Endodermal cell (in vitro differentiated cells): ENCODE measurements around the gene ICA1. TPM values are rescaled to one million over a fixed set of nuclear protein-coding genes. Genes with fewer than 3 reads are reported as not detected.

ENCODE experiments used
- DNase-seq: peaks from one replicate; pipeline ENCODE4 v3.0.0-alpha.2; 2017
- H3K27ac ChIP-seq: 2 replicates; pipeline ENCODE4 v1.5.1; 2013; ENCODE audit warnings: mild to moderate bottlenecking, low read depth, low read length, moderate library complexity
- H3K27me3 ChIP-seq: 2 replicates; pipeline ENCODE4 v1.6.1; 2013; ENCODE audit warnings: mild to moderate bottlenecking, low read length, moderate library complexity; ENCODE audit not compliant: insufficient read depth, control insufficient read depth, poor library complexity, severe bottlenecking
- H3K36me3 ChIP-seq: 2 replicates; pipeline ENCODE4 v1.7.0; 2013; ENCODE audit warnings: mild to moderate bottlenecking, low read length, moderate library complexity; ENCODE audit not compliant: control insufficient read depth, insufficient read depth
- H3K4me1 ChIP-seq: one replicate; pipeline ENCODE4 v1.7.0; 2013; ENCODE audit warnings: low read length; ENCODE audit not compliant: control insufficient read depth, insufficient read depth
- H3K4me3 ChIP-seq: 2 replicates; pipeline ENCODE4 v1.5.1; 2013; ENCODE audit warnings: mild to moderate bottlenecking, low read length, moderate library complexity
- H3K9ac ChIP-seq: 2 replicates; pipeline ENCODE4 v1.6.1; 2013; ENCODE audit warnings: mild to moderate bottlenecking, low read length, moderate library complexity; ENCODE audit not compliant: poor library complexity, severe bottlenecking; ENCODE audit errors: extremely low read depth
- H3K9me3 ChIP-seq: 2 replicates; pipeline ENCODE4 v1.6.1; 2013; ENCODE audit warnings: mild to moderate bottlenecking, low read length, moderate library complexity; ENCODE audit not compliant: control insufficient read depth
- H3K27ac Mint-ChIP-seq: 2 replicates; pipeline ENCODE4 v1.8.0; 2020; ENCODE audit warnings: mixed read lengths
- H3K27me3 Mint-ChIP-seq: 2 replicates; pipeline ENCODE4 v1.8.0; 2021; ENCODE audit warnings: mild to moderate bottlenecking, mixed read lengths; ENCODE audit not compliant: insufficient read depth
- H3K36me3 Mint-ChIP-seq: 2 replicates; pipeline ENCODE4 v1.8.0; 2020; ENCODE audit warnings: low read depth, mixed read lengths
- H3K4me1 Mint-ChIP-seq: 2 replicates; pipeline ENCODE4 v1.8.0; 2020; ENCODE audit warnings: mixed read lengths
- H3K4me3 Mint-ChIP-seq: 2 replicates; pipeline ENCODE4 v1.8.0; 2020; ENCODE audit warnings: mild to moderate bottlenecking, moderate library complexity, mixed read lengths
- H3K9me3 Mint-ChIP-seq: 2 replicates; pipeline ENCODE4 v1.8.0; 2020; ENCODE audit warnings: mild to moderate bottlenecking, mixed read lengths
- CTCF ChIP-seq: fragments of 200-600 bp; sonication (generic); conservative IDR thresholded peaks from 2 replicates; pipeline ENCODE4 v1.5.0; 2021; ENCODE audit warnings: antibody characterized with exemption, mild to moderate bottlenecking
- whole genome bisulfite sequencing, 2 experiments: methylation state at CpG; one replicate each; pipeline versions ENCODE4 v1.1.5 to v1.1.7; 2013; ENCODE audit warnings: missing lambda C conversion rate in 2 of 2, mixed read lengths in 1 of 2; ENCODE audit not compliant: insufficient coverage in 1 of 2, insufficient read length in 1 of 2; 5-methylcytosine and 5-hydroxymethylcytosine counted together
- total RNA-seq, 2 donors: library from RNA; stranded (reverse); fragmentation: NEBNext Ultra II Directional in 1 of 2; extraction: Animal tissue kit (Norgen Biotek cat#: 25700) in 1 of 2; gene quantifications; 2 replicates in 1 of 2; 3 replicates in 1 of 2; pipeline ENCODE4 v1.2.1, GENCODE V29; 2021

Gene ICA1
- total RNA-seq, 2 donors from 2014 or later: 25.0 to 50.2 TPM

GRCh38 chr7:8260871-8261694 lies 884 bp downstream of the ICA1 start:
- no peaks in the 10 kb centered on the region for H3K36me3 ChIP-seq
- H3K4me3 ChIP-seq: peak overlapping the region; percentile 87
- H3K27me3 ChIP-seq: peaks cover 28% of the 10 kb centered on the region
- TF ChIP-seq CTCF: no peak
- H3K4me3 Mint-ChIP-seq: peak overlapping the region; percentile 74
- 22 to 60% methylated on average over 11 to 31 of the region's 31 CpGs for WGBS, 2 experiments
- H3K9me3 ChIP-seq: no peaks in the 10 kb centered on the region
- H3K27ac ChIP-seq: no peak overlapping the region
- no peaks in the 10 kb centered on the region for H3K4me1 ChIP-seq
- peaks cover 6% of the 10 kb centered on the region for H3K4me1 Mint-ChIP-seq
- H3K9me3 Mint-ChIP-seq: no peaks in the 10 kb centered on the region
- peaks cover 24% of the 10 kb centered on the region for H3K27me3 Mint-ChIP-seq
- peak overlapping the region; percentile 56 for H3K27ac Mint-ChIP-seq
- H3K9ac ChIP-seq: peak overlapping the region; percentile 35
- no peak for DNase-seq
- no peaks in the 10 kb centered on the region for H3K36me3 Mint-ChIP-seq

- H3K9ac ChIP-seq: no peak overlapping the region
- no peaks in the 10 kb centered on the region for H3K9me3 ChIP-seq
- H3K27me3 ChIP-seq: peaks cover 28% of the 10 kb centered on the region
- Mint-ChIP-seq H3K36me3 (no peaks in the 10 kb centered on the region), H3K9me3 (no peaks in the 10 kb centered on the region), H3K27me3 (peaks cover 22% of the 10 kb centered on the region), H3K27ac (no peak overlapping the region), H3K4me3 (no peak overlapping the region), H3K4me1 (peaks cover 6% of the 10 kb centered on the region)
- DNase-seq: no peak
- H3K4me1 ChIP-seq: no peaks in the 10 kb centered on the region
- no peak overlapping the region for H3K27ac ChIP-seq
- H3K4me3 ChIP-seq: no peak overlapping the region
- no peak for TF ChIP-seq CTCF
- H3K36me3 ChIP-seq: no peaks in the 10 kb centered on the region
- 96 to 98% methylated on average over 6 to 10 of the region's 10 CpGs for WGBS, 2 experiments
These were observed 2.3 kb downstream of the ICA1 start for GRCh38 chr7:8259586-8260222.

GRCh38 chr7:8258734-8259133 lies 3.2 kb downstream of the ICA1 start:
- no peak for DNase-seq
- 100% methylated on average over 1 of the region's 1 CpG; no CpG with 5 or more reads in 1 of the 2 experiments for WGBS, 2 experiments
- Histone ChIP-seq H3K4me3 (no peak overlapping the region), H3K9me3 (no peaks in the 10 kb centered on the region), H3K9ac (no peak overlapping the region), H3K27ac (no peak overlapping the region), H3K4me1 (no peaks in the 10 kb centered on the region), H3K36me3 (no peaks in the 10 kb centered on the region), H3K27me3 (peaks cover 25% of the 10 kb centered on the region)
- H3K36me3 Mint-ChIP-seq: no peaks in the 10 kb centered on the region
- H3K9me3 Mint-ChIP-seq: no peaks in the 10 kb centered on the region
- peaks cover 14% of the 10 kb centered on the region for H3K4me1 Mint-ChIP-seq
- no peak for TF ChIP-seq CTCF
- no peak overlapping the region for H3K27ac Mint-ChIP-seq
- no peak overlapping the region for H3K4me3 Mint-ChIP-seq
- H3K27me3 Mint-ChIP-seq: peaks cover 21% of the 10 kb centered on the region
